GM19395 (cell line): Measurements from ENCODE around the gene NAV2.

ENCODE experiments used
- ATAC-seq: cut with Tn5 transposase; IDR thresholded peaks from one replicate; pipeline ENCODE4 v1.9.1; 2021; ENCODE audit warnings: mild to moderate bottlenecking, moderate library complexity; ENCODE audit not compliant: unreplicated experiment

Gene NAV2

DNA sequence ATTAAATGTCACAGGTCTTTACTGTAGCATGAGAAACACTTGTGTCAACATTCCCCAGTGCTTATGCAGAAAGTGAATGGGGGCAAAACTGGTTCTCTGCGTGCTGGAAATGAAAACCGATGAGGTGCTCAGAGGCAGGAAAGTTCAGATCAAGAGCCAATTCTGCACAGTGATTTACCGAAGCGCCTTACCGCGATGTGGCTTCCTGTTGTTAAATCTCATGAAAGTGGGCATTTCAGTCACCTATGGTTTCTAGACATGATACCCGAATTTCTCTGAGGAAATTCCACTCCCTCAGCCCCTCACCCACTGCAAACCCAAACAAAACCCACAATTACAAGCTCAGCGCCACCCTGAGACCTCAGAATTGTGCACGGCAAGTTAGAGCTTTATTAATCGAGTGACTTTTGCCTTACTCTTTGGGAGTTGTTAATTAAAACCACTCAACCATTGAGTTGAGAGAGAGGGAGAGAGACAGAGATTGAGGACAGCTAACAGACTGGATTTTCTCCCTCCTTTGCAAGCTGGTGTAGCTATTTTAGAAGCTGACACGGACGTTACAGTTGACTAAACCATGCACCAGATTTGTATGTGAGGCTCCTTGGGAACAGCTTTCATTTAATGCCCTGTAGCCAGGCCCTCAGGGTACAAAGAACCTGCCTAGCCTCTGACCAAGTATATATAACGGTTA is 251.2 kb downstream of the NAV2 start:
- ATAC-seq = no peak

DNA sequence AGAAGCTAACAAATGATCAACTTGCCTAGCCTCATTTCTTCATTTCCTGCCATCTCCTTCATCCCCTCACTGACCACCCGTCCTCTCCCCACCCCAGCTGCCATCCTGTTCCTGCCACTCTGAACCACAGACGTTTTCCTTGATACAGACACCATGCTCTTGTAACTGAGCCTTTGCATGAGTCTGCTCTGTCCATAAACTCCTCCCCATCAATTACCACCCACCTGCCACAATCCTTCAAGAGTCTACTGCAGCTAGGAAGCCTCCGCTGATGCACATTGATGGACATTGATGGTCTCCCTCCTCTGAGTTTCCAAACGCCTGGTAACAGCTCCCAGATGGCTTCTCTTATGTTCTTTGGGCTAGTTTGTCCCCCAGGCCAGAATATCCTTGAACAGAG is 253.8 kb downstream of the NAV2 start:
- no peak for ATAC-seq

DNA sequence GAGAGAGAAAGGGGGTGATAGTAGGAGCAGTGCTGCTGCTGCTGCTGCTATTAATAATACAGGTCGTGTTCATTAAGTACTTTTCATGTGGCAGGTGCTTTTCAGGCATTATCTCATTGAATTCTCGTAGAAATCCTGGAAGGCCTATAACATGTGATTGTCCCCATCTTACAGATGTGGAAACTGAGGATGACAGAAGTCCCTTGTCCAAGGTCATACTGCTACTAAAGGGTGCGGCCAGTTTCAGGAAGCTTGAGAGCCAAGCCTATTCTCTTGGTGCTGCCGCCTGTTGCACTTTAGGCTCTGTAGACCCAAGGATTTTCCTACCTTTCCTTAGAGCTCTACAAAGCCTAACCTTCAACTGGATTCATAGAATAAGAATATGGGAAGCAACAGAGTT is 254.3 kb downstream of the NAV2 start:
- no peak for ATAC-seq

DNA sequence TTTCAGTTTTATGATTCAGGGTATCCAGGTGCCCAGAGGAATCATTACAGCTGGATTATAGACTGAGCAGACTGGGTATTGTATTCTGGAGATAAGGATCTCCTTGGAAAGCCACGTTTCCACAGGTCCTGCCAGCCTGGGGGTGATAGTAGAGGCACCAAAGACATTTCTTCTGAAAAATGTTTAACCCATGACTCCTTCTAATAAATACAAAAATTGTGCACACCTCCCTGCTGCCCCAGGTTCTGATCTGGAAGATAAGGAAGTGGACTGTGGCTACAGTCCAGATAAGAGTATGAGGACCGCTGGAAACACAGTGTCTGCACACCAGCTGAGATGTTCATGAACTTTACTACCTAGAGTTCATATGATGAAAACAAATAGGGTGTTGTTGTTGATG is 255.2 kb downstream of the NAV2 start:
- no peak for ATAC-seq

DNA sequence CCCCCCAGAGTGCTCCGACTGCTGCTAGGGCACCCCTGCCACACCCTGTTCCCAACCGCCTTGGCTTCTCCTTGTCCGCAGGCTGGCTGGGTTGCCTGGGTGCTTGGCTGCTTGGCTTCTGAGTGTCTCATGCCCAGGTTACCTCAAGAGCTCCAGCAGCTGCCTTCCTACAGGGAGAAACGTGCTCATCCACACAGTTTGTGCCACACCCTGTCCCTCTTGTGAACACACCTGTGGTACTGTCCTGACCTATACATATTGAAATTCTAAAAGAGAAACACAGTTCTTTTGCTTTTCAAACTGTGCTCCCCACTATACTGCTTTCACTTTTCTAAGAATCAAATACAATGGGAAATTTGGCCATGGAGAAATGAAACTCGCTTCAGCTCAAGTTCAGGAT is 256.2 kb downstream of the NAV2 start:
- no peak for ATAC-seq

DNA sequence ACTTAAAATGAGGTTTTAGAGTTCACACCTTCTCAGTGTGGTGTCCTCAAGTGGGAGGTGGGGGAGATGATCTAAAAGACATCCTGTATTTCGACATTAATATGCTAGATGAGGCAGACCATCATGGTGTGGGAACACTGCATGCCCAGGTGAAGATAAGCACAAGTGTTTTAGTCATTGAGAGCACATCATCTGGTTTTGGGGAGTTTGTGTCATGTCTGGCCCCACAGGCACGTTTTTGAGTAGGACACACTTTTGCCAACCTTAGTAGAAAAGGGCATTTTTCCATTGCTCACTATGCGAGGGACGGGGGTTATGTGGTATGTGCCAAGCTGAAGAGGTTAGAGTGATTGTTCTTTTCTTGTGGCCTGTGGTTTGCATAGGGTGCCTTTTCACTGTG is 258.3 kb downstream of the NAV2 start:
- no peak for ATAC-seq

DNA sequence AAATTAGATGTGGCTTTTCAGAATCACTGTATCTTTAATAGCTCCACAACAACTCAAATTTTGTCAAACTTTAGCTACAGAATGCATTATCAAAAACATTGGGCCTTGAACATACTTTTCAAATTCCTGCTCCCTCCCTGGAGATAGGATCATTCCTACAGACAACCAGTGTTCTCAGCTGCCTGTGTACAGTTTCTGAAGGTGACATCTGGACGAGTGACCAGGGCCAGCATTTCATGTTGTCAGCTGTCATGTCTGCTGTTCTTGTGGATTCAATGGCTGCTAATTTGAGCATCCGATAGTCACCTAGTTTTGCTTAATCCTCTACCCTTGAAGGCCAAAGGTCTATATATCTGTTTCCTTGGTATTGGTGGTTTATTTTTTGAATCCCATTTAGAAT is 259.5 kb downstream of the NAV2 start:
- ATAC-seq = no peak

DNA sequence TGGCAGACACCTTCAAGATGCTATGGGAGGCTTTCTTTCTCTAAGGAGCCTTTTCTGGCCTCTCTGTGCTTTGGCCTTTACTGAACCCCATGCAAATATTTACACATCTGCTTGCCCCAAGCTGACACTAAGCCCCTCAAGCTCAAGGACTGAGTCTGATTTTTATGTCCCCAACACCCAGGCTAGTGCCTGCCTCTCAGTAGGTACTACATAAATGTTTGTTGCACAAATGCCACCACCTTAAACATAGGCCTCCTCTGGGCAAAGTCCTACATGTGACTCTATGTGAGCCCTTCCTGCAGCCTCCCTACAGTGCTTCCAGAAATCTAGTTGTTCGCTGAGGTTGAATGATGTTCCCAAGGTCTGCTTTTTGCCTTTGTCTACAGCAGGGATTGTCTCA is 260.0 kb downstream of the NAV2 start:
- ATAC-seq = no peak

DNA sequence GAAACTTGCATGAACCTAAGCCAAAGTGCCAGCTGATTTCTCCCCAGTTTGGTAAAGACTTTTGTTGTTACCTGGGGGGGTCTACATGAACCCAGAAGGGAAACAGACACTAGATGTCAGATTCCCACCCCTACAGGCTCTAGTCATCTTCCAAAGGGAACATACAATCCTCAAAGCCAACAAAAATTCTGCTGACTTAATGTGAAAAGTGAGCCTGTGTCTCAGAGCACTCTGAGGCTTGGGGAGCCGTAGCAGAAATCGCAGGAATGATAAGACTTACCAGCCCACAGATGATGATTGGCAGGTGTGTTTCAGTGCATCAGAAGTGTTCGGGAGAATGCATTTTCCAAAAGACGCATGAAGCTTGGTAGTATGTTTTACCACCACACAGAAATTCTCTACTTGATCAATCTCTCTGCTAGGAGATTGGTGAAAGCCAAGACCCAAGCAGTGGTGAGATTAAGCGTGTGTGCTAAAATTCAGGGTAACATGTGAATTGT is 260.5 kb downstream of the NAV2 start:
- no peak for ATAC-seq

DNA sequence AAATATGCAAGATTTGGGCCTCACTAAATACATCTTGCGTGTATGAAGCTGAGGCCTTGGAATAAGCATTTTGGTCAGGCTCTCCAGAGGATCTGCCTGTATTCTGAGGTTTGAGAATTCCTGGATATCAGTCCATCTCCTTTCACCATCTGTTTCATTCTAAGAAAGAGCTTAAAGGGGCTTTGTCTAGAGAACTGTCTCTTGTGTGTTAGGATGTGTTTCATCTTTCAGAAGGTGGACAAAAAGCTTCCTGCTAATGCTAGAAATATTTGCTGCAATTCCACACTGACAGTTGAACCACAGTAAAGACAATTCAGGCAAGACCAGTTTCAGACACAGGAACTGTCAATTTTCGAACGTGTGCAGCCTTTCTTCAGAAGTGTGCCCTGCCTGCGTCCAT is 262.2 kb downstream of the NAV2 start:
- no peak for ATAC-seq

DNA sequence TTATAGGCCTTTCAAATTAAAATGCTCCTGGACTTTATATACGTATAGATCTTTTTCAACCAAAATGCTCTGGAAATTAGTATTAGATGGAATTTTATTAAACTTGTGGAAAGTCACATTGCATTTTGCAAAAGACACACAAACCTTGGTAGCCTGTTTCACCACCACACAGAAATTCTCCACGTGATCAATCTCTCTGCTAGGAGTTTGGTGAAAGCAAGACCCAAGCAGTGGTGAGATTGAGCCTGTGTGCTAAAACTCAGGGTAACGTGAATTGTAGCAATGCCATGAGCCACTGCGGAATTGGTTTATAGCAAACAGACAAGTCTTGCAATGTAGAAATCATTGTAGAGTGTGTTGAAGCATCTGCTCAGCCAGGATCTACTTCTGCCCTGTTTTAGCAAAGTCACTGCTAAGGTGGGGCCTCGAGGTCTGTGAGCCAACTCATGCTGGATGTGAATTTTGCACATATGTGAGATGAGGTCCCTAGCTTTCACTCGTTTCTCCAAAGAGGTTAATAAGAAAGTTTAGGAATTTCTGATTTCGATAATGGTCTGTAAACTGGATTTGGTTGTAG is 262.9 kb downstream of the NAV2 start:
- no peak for ATAC-seq

DNA sequence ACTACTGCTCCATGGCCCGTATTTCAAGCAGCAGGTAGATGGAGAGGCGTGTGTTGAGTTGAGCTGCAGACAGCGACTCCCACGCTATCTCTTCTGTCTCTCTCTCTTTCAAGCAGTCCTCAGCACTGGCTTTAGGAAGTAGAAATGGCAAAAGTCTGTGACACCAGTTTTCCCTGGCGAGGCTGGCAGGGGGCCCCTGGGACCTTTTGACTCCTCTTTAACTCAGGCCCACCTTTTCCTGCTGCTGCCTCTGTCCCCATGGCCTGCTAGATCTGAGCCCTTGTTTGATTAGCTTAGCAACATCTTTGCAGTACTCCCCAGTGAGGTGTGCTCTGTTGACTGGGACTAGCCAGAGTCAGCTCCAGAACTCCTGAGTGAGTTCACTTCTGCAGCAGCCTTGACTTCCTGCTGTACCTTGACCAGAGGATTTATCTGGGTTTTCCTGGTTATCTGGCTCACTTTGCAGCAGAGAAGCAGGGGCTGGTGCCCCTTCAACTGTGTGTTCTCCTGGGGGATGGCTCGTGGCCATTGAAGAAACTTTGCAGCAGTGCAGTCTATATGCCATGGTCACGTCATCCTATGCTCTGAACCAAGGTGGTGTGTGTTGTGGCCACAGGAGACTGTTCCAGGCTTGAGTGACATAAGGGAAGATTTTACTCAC is 263.8 kb downstream of the NAV2 start:
- no peak for ATAC-seq

DNA sequence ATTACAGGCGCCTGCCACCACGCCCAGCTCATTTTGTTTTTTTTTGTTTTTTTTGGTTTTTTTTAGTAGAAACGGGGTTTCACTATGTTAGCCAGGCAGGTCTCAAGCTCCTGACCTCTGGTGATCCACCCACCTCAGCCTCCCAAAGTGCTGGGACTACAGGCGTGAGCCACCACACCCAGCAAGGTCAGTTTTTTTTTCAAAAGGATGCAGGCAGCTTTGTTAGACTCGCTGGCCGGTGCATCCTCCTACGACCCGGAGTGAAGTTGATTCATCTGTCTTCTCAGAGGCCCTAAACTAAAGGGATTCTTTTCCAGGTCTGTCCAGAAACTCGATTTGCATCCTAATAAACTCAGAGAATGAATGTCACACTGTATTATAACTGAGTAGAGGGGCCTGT is 265.3 kb downstream of the NAV2 start:
- ATAC-seq = no peak

DNA sequence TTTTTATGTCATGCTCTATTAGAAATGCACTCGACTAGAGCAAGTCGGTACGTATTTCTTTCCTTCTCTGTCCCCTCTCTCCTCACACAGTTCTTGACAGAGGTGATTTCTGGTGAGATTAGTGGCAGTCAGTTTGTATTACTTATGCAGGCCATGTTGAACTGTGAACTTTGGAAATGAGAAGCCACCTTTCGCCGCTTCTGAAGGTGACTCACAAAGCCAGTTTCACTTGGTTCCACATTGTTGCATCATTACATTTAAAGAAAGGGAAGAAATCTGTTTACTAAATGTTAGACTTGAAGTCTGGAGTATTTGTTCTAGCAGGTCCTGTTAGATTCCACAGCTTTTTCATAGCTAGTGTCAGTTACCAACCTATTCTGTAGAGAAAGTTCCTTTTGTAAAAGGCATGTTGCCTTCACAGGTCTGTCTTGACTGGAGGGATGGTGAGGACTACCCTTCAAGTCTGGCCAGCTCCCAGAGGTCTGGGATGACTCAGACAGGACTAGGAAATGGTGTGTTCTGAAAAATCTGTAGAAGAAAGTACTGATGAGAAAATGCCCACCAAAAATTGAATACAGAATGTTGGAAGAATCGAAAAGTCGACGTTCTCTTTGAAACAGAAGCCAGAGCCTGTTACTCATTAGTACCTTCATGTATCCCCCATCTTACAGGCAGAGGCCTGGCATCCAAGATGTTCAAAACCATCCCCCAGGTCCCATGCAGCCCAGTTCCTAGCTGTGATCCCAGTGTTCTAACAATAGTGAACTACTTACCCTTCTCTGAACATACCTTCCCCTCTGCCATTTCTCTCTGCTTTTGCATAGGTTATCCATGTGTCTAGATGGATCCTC is 266.3 kb downstream of the NAV2 start:
- ATAC-seq = peak; percentile 84

DNA sequence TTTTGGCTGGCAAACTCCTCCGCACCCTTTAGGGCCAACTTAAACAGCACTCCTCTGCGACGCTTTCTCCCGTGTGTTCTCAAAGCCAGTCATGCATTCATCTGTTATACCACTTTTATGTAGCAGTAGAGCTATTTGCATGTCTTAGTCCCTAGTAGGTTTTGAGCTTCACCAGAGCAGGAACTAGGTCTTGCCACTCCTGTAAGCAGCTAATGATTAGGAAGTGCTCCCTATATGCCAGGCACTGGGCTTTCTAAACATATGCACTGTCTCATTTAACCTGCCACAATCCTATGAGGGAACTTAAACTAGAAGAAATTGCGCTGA is 266.8 kb downstream of the NAV2 start:
- peak; percentile 75 for ATAC-seq

DNA sequence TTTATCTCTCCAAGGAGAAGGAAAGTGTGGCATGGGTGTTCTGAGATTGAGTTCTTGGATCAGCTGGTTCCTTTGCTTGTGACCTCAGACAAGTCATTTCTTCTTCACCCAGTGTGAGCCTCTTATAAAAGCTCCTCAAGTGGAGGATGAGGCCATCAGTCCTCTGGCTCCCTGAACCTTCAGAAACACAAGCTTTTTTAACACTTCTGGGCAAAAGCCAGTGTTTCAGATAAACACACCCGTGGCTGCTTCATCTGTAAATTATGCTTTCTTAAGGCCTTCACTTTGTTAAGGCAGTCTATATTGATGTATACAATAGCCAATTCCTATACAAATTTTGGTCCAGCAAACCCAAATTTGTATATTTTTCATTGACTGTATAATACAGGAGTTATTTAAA is 267.8 kb downstream of the NAV2 start:
- no peak for ATAC-seq

DNA sequence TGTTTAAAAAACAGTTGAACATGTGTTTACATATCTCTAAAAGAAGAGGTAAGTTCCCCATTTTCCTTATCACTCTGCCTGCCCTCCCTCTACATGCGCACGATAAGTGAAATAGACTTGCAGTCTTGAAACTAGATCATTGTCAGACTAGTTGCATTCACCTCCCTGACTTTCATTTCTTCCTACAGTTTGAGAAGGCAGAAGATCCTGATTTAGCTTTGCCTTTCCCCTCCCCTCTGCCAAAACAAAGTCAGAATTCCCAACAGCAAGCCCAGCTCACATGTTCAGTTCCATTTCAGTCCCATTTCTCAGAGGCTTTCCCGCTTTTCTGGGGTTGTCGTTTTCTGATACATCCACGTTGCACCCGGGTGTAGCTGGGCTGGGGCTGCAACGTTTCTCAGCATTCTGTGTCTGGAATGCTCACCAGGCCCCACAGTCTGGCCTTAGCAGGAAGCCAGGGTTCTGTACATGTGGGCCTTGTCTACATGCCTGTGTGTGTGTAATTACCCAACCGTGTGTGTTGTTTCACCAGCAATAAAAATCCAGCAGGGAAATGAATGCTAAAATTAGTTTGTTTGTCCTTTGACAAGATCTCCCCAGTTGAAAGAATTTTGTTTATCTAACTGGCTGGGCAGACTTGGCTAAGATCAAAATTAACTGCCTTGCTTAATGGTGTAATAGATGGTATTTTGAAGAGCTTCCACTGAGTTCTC is 268.5 kb downstream of the NAV2 start:
- ATAC-seq = no peak

DNA sequence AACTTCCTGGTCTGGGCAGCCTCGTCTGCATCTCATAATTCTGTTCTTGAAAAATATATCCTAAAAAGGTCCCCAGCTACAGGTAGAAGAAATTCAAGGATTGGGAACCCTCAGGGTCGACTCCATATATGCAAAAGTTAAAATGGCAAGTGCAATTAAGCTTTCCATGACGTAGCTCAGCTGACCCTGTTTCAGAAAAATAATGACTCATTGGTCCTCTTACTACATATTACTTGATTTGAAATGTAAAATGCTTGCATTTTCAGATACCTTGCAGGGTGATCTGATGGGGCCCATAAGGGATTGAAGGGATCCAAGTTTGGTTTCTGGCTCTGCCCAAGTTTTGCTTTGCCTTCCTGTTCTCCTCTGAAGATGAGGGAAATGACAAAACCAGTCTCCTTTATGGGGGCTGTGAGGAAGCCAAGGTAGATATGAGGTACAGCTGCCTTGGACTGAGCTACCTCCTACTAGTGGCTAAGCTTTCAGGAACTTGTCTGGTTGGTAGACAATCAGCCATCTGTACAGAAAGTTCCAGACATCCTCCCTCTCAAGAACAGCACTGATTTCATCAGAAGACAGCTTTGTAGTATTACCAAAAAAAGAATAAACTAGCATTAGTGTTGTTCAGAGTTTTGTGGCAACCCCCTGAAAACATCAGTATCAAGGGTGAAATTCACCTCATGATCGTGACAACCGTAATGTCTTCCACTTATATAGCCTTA is 270.3 kb downstream of the NAV2 start:
- ATAC-seq = no peak

DNA sequence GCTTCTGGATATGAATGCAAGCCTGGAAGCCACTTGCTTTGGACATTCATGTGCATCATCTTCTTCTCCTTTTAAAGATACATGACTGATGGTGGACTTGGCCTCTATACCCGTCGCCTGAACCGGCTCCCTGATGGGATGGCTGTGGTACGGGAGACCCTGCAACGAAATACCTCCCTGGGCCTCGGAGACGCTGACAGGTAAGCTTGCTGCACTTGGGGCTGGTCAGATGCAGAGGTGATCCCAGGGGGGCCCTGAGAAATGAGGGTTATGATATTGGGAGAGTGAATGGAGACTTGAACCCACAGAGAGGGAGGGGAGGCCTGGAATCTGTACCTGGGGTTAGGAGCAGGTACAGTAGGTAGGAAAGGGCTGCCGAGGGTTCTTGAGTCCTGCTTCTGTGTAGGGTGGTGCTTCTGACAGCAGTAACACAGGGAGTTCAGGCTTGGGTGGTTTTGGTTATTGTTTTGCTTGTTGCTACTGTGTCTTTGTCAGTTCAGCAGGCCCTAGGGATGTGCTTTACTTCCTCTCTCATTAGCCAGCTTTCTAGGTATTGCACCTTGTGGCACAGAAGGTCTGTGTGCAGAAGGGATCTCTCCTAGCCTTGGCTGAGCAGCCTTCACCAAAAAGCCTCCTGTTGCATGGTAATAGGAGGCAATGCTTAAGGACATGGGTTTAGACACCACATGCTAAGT is 271.6 kb downstream of the NAV2 start:
- ATAC-seq = no peak

DNA sequence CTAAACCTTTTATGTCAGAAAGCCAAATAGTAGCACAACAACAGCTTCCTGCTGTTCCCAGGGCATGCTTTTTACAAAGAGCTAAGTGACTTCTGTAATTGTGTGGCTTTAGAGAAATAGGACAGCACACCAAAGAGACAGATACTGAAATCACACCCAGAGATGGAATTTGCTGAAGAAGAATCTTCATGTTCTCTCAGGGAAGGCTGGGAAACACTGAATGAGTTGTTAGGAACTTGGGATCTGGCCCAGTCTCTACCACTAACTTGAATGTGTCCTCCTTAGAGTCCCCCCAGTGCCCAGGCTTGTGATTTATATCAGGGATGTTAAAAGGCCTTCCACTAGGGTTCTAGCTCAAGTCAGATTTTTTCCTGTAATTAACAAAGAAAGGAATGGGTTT is 272.5 kb downstream of the NAV2 start:
- ATAC-seq = no peak
